ENCODE data around the gene MTSS2. TPM values are rescaled to one million over a fixed set of nuclear protein-coding genes. Genes with fewer than 3 reads are reported as not detected.

MTSS2 gene
- total and polyA plus RNA-seq, 2 of the 4 experiments (the other 2 are of a cell fraction) = 9.1 to 86.2 TPM

DNA sequence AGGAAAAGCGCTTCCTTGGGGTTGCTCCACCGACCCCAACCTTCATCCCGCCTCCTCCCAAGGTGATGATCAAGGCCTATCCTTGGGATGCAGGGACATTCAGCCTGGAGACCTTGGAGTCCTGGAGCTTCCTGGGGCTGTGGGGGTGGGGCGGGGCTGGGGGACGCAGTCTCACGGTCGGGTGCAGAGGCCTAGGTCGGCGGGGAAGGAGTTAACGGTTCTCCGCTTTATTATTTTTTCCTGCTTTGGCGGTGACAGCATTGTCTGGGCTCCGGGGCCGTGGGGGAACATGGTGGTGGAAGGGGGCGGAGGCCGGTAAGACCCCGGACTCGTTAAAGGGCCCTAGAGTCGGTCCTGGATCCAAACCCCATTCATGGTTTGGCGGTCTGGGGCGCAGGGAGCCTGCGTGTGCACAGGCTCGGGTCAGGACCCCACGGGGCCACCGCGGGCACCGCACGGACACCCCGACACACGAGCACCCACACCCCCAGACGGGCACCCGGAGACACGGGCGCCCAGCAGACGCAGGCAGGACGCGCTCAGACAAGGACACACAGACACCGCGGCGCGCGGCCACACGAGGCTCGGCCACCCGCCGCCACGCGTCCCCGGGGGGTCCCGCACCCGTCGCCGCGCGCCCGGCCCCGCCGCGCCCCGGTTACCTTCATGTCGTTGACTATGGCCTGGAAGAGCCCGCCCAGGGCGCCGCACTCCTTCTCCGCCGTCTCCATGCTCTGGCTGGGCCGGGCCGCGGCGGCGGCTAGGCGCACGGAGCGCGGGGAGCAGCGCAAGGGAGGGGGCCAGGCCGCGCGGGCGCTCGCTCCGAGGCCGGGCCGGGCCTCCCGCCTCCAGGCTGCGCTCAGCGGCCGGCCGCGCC lies 554 bp downstream of the MTSS2 start:
- H3K4me2 ChIP-seq (ENCODE audit: low read depth, low read length) = peak overlapping the region; percentile 78
- H4K91ac ChIP-seq (ENCODE audit: insufficient read depth, low read depth, low read length) = peak overlapping the region; percentile 81
- dilution Hi-C loops (cut with HindIII; ENCODE audit: low sequenced_read_pairs, unreplicated experiment) = no loop called here
- peak overlapping the region; percentile 93 for H3K14ac ChIP-seq (replicated peaks; ENCODE audit: low read depth, low read length)
- ChIA-PET POLR2A (ENCODE audit: unreplicated experiment) (interaction anchor here (0.5 kb wide), 1 partner anchor 72 kb away, joined by 3 read pairs; no protein-coding TSS in a partner anchor), CTCF (no interaction called here)
- peak overlapping the region; percentile 85 for H2BK5ac ChIP-seq (ENCODE audit: low read depth, low read length, poor library complexity, severe bottlenecking)
- ATAC-seq (ENCODE audit: low read depth) (peak; percentile 48), DNase-seq (no peak)
- peak overlapping the region; percentile 97 for H2AK5ac ChIP-seq (ENCODE audit: low read depth, low read length)
- 1% methylated on average over 26 of the region's 90 CpGs; no CpG with 5 or more reads in 1 of the 2 experiments for WGBS, 2 experiments (ENCODE audit: extremely low coverage in 2 of 2, insufficient read length in 1 of 2)
- H2AK9ac ChIP-seq (replicated peaks; ENCODE audit: low read depth, low read length, poor library complexity) = peak overlapping the region; percentile 98
- no peaks in the 10 kb centered on the region for H3K9me3 ChIP-seq (ENCODE audit: control insufficient read depth, insufficient read depth, low read length)
- H3K36me3 ChIP-seq (ENCODE audit: control insufficient read depth, insufficient read depth, low read length) = peaks cover 18% of the 10 kb centered on the region
- H3K27me3 ChIP-seq (ENCODE audit: control insufficient read depth, insufficient read depth, low read length) = no peaks in the 10 kb centered on the region
- H3K9ac ChIP-seq (ENCODE audit: low read depth, low read length) = peak overlapping the region; percentile 93
- in situ Hi-C loops (cut with MboI; ENCODE audit: low sequenced_read_pairs) = loop anchor here (5.0 to 25.0 kb wide), 2 partner anchors 52 to 677 kb away; partner anchors contain the start of gene CALB2
- peaks cover 3 to 68% of the 10 kb centered on the region in 2 experiments; a peak in 3 of 4 replicates for H3K79me1 ChIP-seq (ENCODE audit: low read depth in 1 of 2, low read length in 2 of 2)
- peak overlapping the region; percentile 92 for H3K27ac ChIP-seq (ENCODE audit: insufficient read depth, low read length)
- H2BK15ac ChIP-seq (ENCODE audit: low read depth, low read length) = 0 out of 3 replicates have a peak overlapping the region, but pooled peaks have one; percentile 54
- H4K20me1 ChIP-seq (ENCODE audit: insufficient read depth, low read length) = peaks cover 49% of the 10 kb centered on the region
- intact Hi-C loops (cut with micrococcal nuclease) = loop anchor here (1.0 to 5.0 kb wide), 2 partner anchors 53 to 672 kb away; partner anchors contain the start of gene CALB2
- H2BK120ac ChIP-seq (ENCODE audit: low read depth, low read length) = peak overlapping the region; percentile 82
- H4K8ac ChIP-seq (ENCODE audit: low read depth in 2 of 2, low read length in 2 of 2) = peak overlapping the region; percentile 66 to 77; a peak in 2 of 4 replicates
- H3K23ac ChIP-seq (ENCODE audit: low read depth, low read length) = peak overlapping the region; percentile 96
- peak overlapping the region; percentile 83 for H2AFZ ChIP-seq (replicated peaks; ENCODE audit: low read length, poor library complexity)
- peaks cover 60% of the 10 kb centered on the region for H3K4me1 ChIP-seq (ENCODE audit: control insufficient read depth, insufficient read depth, low read length)
- no TSS peak for BruUV-seq (replicated peaks)
- H4K5ac ChIP-seq (ENCODE audit: low read depth, low read length) = 0 out of 2 replicates have a peak overlapping the region, but pooled peaks have one; percentile 1
- peak overlapping the region; percentile 61; the same call in 1 of the 2 replicates for H2BK20ac ChIP-seq (ENCODE audit: low read depth, low read length)
- H3K9me1 ChIP-seq (ENCODE audit: insufficient read depth, low read length) = peaks cover 34% of the 10 kb centered on the region
- H3K4ac ChIP-seq (ENCODE audit: low read depth, low read length) = peak overlapping the region; percentile 89
- TF ChIP-seq POLR2A (IDR thresholded peaks at IDR 0.05; ENCODE audit: low read depth, low read length) = peak; percentile 20; the same call in 1 of the 2 replicates
- TF ChIP-seq, protein P1, sequence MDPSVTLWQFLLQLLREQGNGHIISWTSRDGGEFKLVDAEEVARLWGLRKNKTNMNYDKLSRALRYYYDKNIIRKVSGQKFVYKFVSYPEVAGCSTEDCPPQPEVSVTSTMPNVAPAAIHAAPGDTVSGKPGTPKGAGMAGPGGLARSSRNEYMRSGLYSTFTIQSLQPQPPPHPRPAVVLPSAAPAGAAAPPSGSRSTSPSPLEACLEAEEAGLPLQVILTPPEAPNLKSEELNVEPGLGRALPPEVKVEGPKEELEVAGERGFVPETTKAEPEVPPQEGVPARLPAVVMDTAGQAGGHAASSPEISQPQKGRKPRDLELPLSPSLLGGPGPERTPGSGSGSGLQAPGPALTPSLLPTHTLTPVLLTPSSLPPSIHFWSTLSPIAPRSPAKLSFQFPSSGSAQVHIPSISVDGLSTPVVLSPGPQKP (IDR thresholded peaks at IDR 0.05; ENCODE audit: borderline replicate concordance, low read depth, low read length) = no peak
- peak overlapping the region; percentile 22; the same call in 1 of the 2 replicates for H3K18ac ChIP-seq (ENCODE audit: low read depth, low read length)
- peak overlapping the region; percentile 78 for H3K56ac ChIP-seq (ENCODE audit: extremely low read depth, insufficient read depth, low read length)
- peak overlapping the region; percentile 90 for H3K4me3 ChIP-seq (ENCODE audit: insufficient read depth, low read depth, low read length)

All from IMR-90 (cell line).